Stimulated activated CD4-positive, alpha-beta T cell treated with anti-CD3 and anti-CD28 coated beads, Interleukin-12 subunit alpha, Interleukin-12 subunit beta, amount 100 ng/mL, for 4 hours (primary cell): Measurements from ENCODE around the gene NR5A2.

ENCODE experiments used
- DNase-seq: peaks from one replicate; pipeline ENCODE4 v3.0.0-alpha.2; 2020

NR5A2 gene

GRCh38 chr1:200128944-200129879, 101.7 kb downstream of the NR5A2 start:
- no peak for DNase-seq

GRCh38 chr1:200130552-200130951, 103.0 kb downstream of the NR5A2 start:
- DNase-seq, result no peak

- no peak for DNase-seq
Observed at GRCh38 chr1:200131551-200132125, 104.1 kb downstream of the NR5A2 start.

- no peak for DNase-seq
Observed at GRCh38 chr1:200133123-200133522, 105.6 kb downstream of the NR5A2 start.

GRCh38 chr1:200134116-200134515, 106.6 kb downstream of the NR5A2 start:
- no peak for DNase-seq

- DNase-seq, result no peak
Observed at GRCh38 chr1:200136384-200136783, 108.9 kb downstream of the NR5A2 start.

GRCh38 chr1:200139661-200140250, 112.2 kb downstream of the NR5A2 start:
- DNase-seq, result no peak

- DNase-seq, result no peak
Observed at GRCh38 chr1:200143347-200143746, 115.8 kb downstream of the NR5A2 start.

GRCh38 chr1:200146100-200146499, 118.6 kb downstream of the NR5A2 start:
- DNase-seq, result no peak

GRCh38 chr1:200147094-200147493, 119.6 kb downstream of the NR5A2 start:
- no peak for DNase-seq

- DNase-seq, result no peak
Observed at GRCh38 chr1:200147742-200148141, 120.2 kb downstream of the NR5A2 start.

GRCh38 chr1:200150006-200150405, 122.5 kb downstream of the NR5A2 start:
- no peak for DNase-seq

- no peak for DNase-seq
Observed at GRCh38 chr1:200150721-200151120, 123.2 kb downstream of the NR5A2 start.

GRCh38 chr1:200152336-200152735, 124.8 kb downstream of the NR5A2 start:
- no peak for DNase-seq

- DNase-seq, result peak; percentile 32
Observed at GRCh38 chr1:200153277-200154055, 126.0 kb downstream of the NR5A2 start.

- DNase-seq, result peak; percentile 8
Observed at GRCh38 chr1:200154069-200154767, 126.7 kb downstream of the NR5A2 start.

GRCh38 chr1:200157715-200158114, 130.2 kb downstream of the NR5A2 start:
- DNase-seq, result no peak

- DNase-seq, result no peak
Observed at GRCh38 chr1:200161801-200162200, 134.3 kb downstream of the NR5A2 start.

GRCh38 chr1:200162258-200162657, 134.7 kb downstream of the NR5A2 start:
- DNase-seq, result no peak

GRCh38 chr1:200162877-200163276, 135.4 kb downstream of the NR5A2 start:
- DNase-seq, result no peak

GRCh38 chr1:200163911-200164310, 136.4 kb downstream of the NR5A2 start:
- no peak for DNase-seq

GRCh38 chr1:200165493-200166220, 138.1 kb downstream of the NR5A2 start:
- no peak for DNase-seq
